Neural crest cell (in vitro differentiated cells): Measurements from ENCODE around the gene PPP1R7. TPM values are rescaled to one million over a fixed set of nuclear protein-coding genes. Genes with fewer than 3 reads are reported as not detected.

ENCODE experiments used
- DNase-seq: peaks from one replicate; pipeline ENCODE4 v3.0.0; 2021; ENCODE audit warnings: low read depth, mixed read lengths, low spot score
- H3K27ac Mint-ChIP-seq: one replicate; pipeline ENCODE4 v1.8.0; 2021; ENCODE audit warnings: mild to moderate bottlenecking, mixed read lengths; ENCODE audit not compliant: unreplicated experiment
- H3K27me3 Mint-ChIP-seq: 2 replicates; pipeline ENCODE4 v1.8.0; 2021; ENCODE audit warnings: low read depth, mild to moderate bottlenecking, mixed read lengths
- H3K36me3 Mint-ChIP-seq: 2 replicates; pipeline ENCODE4 v1.8.0; 2021; ENCODE audit warnings: low read depth, mild to moderate bottlenecking, mixed read lengths
- H3K4me1 Mint-ChIP-seq: 2 replicates; pipeline ENCODE4 v1.8.0; 2021; ENCODE audit warnings: mixed read lengths
- H3K4me3 Mint-ChIP-seq: one replicate; pipeline ENCODE4 v1.8.0; 2021; ENCODE audit warnings: mild to moderate bottlenecking, mixed read lengths
- H3K9me3 Mint-ChIP-seq: 2 replicates; pipeline ENCODE4 v1.8.0; 2021; ENCODE audit warnings: mixed read lengths
- total RNA-seq: library from RNA; stranded (reverse); gene quantifications from 2 replicates; pipeline ENCODE4 v1.2.1, GENCODE V29; 2021
- TF ChIP-seq, protein P1 (sequence below): fragments of 200-600 bp; sonication (generic); conservative IDR thresholded peaks from 2 replicates; pipeline ENCODE4 v1.5.0; 2021; ENCODE audit warnings: antibody characterized with exemption, mild to moderate bottlenecking

The PPP1R7 gene
- total RNA-seq, 1 donor from 2014 or later, result 53.2 TPM

DNA sequence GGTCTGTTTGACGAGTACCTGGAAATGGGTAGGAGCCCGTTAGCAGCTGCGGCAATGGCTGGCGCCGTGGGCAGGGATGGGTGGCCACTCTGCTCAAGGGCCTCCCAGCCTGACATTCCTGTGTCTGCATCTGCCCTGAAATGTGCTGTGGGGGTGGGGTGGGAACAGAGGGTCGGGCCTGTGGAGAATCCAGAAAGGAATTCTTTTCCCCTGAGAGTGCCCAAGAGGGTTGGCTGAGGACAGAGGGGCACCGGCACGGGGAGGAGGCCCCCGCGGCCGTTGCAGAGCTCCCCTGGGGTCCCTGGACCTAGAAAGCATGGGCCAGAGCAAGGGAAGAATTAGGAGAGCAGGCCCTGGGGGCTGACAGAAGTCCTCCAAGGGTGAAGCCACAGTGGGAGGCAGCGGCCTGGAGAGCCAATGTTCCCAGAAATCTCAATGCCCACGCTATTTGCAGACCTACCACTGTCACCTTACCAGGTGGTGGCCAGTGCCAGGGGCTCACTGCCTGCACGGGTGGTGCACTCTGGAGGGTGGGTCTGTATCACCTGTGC lies 66.0 kb downstream of the PPP1R7 start:
- no peaks in the 10 kb centered on the region for H3K36me3 Mint-ChIP-seq
- TF ChIP-seq, protein P1, sequence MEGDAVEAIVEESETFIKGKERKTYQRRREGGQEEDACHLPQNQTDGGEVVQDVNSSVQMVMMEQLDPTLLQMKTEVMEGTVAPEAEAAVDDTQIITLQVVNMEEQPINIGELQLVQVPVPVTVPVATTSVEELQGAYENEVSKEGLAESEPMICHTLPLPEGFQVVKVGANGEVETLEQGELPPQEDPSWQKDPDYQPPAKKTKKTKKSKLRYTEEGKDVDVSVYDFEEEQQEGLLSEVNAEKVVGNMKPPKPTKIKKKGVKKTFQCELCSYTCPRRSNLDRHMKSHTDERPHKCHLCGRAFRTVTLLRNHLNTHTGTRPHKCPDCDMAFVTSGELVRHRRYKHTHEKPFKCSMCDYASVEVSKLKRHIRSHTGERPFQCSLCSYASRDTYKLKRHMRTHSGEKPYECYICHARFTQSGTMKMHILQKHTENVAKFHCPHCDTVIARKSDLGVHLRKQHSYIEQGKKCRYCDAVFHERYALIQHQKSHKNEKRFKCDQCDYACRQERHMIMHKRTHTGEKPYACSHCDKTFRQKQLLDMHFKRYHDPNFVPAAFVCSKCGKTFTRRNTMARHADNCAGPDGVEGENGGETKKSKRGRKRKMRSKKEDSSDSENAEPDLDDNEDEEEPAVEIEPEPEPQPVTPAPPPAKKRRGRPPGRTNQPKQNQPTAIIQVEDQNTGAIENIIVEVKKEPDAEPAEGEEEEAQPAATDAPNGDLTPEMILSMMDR, result no peak
- no peak overlapping the region for H3K27ac Mint-ChIP-seq
- H3K27me3 Mint-ChIP-seq, result peaks cover 11% of the 10 kb centered on the region
- H3K4me3 Mint-ChIP-seq, result peak overlapping the region; percentile 89
- H3K4me1 Mint-ChIP-seq, result peaks cover 16% of the 10 kb centered on the region
- DNase-seq, result no peak
- no peaks in the 10 kb centered on the region for H3K9me3 Mint-ChIP-seq

- Mint-ChIP-seq H3K36me3 (no peaks in the 10 kb centered on the region), H3K27ac (peak overlapping the region; percentile 50), H3K4me3 (peak overlapping the region; percentile 89), H3K27me3 (peaks cover 11% of the 10 kb centered on the region), H3K9me3 (no peaks in the 10 kb centered on the region), H3K4me1 (peaks cover 19% of the 10 kb centered on the region)
- DNase-seq, result peak; percentile 60
- TF ChIP-seq, protein P1, result no peak
These were observed 67.2 kb downstream of the PPP1R7 start for GRCh38 chr2:241217320-241218031.

DNA sequence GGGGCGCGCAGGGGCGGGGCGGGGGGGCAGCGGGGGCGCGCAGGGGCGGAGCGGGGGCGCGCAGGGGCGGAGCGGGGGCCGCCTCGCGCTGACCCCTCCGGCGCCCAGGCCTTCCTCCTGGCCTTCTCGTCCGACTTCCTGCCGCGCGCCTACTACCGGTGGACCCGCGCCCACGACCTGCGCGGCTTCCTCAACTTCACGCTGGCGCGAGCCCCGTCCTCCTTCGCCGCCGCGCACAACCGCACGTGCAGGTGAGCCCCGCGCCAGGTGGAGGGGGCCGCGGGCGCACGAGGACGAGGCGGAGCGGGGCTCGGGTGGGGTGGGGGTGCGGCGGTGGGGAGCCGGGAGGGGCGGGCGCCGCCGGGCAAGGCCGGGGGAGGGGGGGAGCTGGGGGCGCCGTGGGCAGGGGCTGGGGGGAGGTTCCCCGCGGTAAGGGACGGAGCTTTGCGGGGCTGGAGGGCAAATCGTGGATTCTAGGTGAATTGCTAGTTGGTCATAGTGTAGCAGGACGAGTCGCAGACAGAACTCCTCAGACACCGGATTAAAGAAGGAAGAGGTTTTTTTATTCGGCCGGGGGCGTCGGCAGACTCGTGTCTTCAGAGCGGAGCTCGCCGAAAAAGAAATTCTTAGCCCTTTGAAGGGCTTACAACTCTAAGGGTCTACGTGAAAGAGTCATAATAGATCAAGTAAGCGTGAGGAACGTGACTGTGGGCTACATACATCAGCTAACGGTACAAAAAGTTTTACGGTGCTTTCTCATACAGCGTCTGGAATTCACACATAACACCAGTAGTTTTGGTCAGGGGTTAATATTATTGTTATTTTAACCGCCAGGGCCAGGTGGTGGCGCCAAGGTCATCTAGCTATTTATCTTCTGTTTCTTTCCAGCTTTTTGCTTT lies 68.1 kb downstream of the PPP1R7 start:
- no peaks in the 10 kb centered on the region for H3K9me3 Mint-ChIP-seq
- TF ChIP-seq, protein P1, result peak; percentile 34
- peaks cover 23% of the 10 kb centered on the region for H3K4me1 Mint-ChIP-seq
- peak overlapping the region; percentile 75 for H3K27ac Mint-ChIP-seq
- peak; percentile 50 for DNase-seq
- H3K36me3 Mint-ChIP-seq, result no peaks in the 10 kb centered on the region
- peak overlapping the region; percentile 94 for H3K4me3 Mint-ChIP-seq
- H3K27me3 Mint-ChIP-seq, result peaks cover 9% of the 10 kb centered on the region

GRCh38 chr2:241219030-241219382 lies 68.7 kb downstream of the PPP1R7 start:
- Mint-ChIP-seq H3K27me3 (peaks cover 9% of the 10 kb centered on the region), H3K36me3 (no peaks in the 10 kb centered on the region), H3K27ac (no peak overlapping the region), H3K4me1 (peaks cover 29% of the 10 kb centered on the region), H3K4me3 (peak overlapping the region; percentile 94), H3K9me3 (no peaks in the 10 kb centered on the region)
- DNase-seq, result no peak
- TF ChIP-seq, protein P1, result no peak

DNA sequence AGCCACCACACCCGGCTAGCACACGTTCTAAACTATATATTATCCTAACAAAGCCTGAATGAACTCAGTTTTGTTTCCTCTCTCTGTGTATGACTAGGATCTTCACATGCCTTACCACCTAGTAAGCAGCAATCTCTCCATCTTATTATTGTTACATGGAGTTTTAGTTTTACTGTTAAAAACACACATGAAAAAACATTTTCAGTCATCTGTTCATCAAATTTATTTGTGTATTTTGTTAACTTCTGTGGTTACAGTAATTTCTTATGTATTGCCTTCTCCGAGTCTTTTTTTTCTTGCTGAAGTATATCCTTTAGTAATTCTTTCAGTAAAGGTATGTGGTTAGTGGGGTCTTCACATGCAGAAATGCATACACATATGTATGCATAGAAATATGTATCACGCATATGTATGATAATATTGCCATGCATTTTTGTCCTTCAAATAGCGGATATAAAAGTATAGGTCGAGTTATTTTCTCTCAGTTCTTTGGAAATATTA lies 69.6 kb downstream of the PPP1R7 start:
- Mint-ChIP-seq H3K4me1 (peaks cover 38% of the 10 kb centered on the region), H3K9me3 (no peaks in the 10 kb centered on the region), H3K36me3 (no peaks in the 10 kb centered on the region), H3K27me3 (peaks cover 12% of the 10 kb centered on the region), H3K27ac (no peak overlapping the region), H3K4me3 (peak overlapping the region; percentile 94)
- TF ChIP-seq, protein P1, result no peak
- DNase-seq, result no peak
